GM19452 (cell line): ENCODE results near the gene NOL4L.

Experiments
- ATAC-seq: cut with Tn5 transposase; IDR thresholded peaks from one replicate; pipeline ENCODE4 v1.9.1; 2021; ENCODE audit not compliant: unreplicated experiment

Gene NOL4L

DNA sequence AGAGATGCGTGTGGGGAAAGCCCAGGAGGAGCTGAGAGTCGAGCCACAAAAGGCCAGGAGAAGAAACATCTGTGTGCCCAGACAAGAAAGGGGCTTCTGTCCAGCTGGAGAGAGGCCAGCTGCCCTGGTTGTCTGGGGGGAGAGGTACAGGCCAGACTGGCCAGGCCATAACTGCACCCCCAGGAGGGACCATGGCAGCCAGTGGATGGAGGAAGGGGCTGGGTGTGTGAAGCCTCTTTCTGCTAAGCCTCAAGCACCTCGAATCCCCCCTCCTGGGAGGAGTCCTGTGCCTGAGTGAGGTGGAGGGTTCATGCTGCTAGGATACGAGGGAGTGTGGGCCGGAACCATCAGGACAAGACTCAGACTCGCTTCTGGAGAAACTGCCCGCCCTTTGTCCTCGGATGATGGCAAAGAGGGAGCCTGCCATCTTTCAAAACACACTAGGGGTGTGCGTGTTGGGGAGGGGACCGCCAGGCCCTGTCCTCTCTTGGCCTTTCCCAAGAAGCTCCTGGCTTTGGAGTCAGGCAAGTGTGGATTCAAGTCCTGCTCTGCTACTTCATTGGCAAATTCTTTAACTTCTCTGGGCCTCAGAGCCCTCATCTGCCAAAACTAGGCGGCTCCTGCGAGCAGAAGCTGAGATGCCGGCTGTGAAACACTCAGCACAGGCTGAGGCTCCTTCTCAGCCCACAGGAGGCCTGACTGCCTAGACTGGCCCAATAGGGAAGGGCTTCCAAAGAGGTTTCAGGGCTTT lies 136.7 kb downstream of the NOL4L start:
- ATAC-seq, result no peak

- ATAC-seq, result no peak
Observed at GRCh38 chr20:32447136-32448027, 137.8 kb downstream of the NOL4L start.

- no peak for ATAC-seq
Observed at GRCh38 chr20:32446301-32447100, 138.6 kb downstream of the NOL4L start.

DNA sequence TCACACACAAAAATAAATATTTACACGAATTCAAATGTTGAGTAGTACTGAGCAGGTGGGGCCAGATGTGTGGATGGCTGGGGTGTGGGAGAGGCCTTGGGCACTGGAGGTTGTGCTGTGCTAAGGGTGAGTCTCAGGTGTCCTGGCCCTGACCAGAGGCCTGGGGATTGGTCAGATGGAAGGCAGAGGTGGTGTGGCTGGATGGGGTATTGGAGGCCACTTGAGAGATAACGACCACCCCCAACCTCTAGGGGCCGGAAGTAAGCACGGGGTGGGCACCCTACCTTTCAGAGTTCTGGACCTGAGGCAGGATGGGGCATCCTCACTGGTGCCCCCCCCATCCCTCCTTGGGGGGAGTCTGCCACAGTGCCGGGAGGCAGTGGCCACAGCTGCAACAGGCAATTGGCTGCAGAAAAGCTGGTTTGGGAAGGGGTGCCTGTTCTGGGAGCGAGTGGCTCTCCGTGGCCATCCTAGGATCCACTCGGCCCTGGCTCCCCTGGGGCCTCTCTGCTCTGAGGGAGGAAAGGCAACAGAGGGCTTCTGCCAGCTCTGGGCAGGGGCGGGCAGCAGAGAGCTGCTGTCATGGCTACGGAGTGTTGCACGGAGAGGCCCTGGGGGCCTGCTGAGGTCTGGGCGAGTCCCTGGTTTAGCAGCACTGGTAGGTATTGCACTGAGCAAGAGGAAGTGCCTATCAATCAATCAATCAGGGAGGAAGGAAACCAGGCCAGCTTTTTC lies 139.4 kb downstream of the NOL4L start:
- ATAC-seq, result no peak

GRCh38 chr20:32444474-32445220 lies 140.5 kb downstream of the NOL4L start:
- ATAC-seq, result no peak

GRCh38 chr20:32443386-32443974 lies 141.7 kb downstream of the NOL4L start:
- ATAC-seq, result no peak

DNA sequence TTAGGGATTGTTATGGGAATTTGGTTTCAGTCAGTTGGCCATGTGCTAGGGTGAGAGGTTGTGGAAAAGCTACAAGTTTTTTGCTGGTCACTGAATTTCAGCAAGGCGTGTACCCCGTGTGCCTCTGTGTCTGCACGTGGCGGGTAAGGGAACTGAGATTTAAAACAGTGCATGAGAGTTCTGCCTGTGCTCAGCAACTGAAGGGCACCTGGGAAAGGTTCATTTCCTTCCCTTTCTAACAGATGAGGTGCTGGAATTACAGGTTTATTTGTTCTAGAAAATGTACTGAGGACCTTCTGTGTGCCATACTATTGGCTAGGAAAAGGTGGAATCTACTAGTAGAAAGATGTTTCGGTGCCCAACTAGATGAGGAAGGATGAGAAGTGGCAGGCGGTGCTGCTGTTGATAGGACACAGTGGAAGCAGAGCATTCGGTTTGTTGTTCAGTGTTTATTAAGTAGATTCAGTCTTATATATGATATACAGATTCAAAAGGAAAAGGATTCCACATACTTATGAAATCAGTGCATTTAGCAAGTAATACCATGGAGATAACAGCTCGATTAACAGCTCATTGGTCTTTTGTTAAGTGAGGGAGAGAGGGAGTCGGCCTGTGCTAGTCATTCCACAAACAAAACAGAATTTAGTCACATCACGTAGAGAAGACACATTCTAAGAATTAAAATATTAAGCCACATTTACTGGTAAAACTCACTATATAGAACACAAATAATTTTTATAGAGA lies 142.3 kb downstream of the NOL4L start:
- ATAC-seq, result no peak

GRCh38 chr20:32441638-32442037 lies 143.5 kb downstream of the NOL4L start:
- no peak for ATAC-seq

DNA sequence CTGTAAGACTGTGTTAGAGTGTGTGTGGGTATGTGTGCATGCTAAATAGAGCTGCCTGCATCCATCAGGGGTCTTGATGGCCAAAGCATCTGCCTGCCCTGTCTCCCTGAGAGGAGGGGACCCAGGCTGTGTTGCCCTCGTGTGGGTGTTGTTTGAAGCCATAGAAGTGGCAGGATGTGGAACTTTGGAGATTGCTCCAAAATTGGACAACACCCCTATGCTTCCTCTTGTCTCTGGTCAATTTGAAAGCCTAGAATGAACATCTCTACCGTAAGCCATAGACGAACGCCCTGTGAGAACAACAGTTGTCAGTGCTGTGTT lies 144.4 kb downstream of the NOL4L start:
- ATAC-seq, result no peak

DNA sequence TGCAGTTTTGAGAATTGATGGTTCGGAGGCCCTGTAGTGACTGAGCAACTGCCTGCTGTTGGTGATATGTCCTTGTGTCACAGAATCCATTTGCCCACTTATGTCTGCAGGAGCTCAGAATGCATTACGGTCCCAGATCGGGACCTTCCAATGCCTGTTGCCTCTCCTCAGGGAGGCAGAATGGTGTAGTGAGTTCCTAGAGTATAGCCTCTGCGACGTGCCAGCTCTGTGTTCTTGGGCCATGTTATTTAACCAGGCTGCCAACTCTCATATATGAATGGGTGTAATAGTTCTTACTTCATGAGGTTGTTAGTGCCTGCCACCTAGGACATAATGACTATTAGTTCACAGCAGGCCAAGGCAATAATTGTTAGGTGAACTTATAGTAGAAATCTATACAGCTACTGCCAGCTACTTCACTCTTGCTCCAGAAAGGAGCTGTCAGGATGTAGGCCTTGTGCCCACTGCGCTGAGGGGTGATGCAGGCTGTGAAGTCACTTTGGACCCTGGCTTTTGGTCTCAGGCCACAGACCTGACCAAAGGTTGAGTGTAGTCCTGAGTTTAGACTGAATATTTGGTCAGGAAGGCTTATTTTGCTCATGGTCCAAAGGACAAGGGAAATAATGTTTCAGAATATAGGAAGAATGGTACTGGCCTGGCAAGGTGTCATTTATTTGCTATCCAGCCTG lies 144.9 kb downstream of the NOL4L start:
- no peak for ATAC-seq

DNA sequence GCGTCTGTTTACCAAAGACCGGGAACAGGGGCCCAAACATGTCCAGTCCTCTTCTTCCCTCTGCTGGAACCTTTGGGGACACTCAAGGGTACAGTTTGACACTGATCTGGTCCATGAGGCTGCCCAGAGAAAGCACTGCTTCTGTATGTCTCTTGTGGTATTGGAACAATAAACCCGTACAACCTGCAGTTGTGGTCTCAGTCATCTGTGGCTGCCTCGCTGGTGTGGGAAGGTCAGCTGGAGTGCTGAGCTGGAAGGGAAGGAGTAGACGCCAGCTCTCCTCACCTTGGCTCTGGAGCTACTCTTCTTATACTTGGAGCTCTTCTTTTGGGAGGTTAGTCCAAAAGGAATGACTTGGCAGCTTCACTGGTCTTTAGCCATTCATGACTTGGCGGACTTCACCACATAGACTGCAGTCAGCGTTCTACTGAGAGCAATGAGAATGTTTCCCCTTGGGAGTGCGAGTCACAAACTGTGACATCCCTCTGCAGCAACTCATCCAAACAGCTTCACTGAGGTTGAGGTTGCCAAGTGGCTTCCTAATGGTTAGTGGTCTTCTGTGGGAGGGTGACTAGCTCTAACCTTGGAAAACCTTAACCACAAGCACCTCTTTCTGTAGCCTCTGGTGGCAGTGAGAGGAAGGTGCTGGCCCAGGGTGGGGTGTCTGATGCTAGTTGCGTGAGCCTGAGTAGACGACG lies 145.9 kb downstream of the NOL4L start:
- ATAC-seq, result no peak

GRCh38 chr20:32438331-32438858 lies 146.7 kb downstream of the NOL4L start:
- no peak for ATAC-seq

- ATAC-seq, result no peak
Observed at GRCh38 chr20:32437391-32438074, 147.6 kb downstream of the NOL4L start.

- no peak for ATAC-seq
Observed at GRCh38 chr20:32436968-32437367, 148.2 kb downstream of the NOL4L start.

DNA sequence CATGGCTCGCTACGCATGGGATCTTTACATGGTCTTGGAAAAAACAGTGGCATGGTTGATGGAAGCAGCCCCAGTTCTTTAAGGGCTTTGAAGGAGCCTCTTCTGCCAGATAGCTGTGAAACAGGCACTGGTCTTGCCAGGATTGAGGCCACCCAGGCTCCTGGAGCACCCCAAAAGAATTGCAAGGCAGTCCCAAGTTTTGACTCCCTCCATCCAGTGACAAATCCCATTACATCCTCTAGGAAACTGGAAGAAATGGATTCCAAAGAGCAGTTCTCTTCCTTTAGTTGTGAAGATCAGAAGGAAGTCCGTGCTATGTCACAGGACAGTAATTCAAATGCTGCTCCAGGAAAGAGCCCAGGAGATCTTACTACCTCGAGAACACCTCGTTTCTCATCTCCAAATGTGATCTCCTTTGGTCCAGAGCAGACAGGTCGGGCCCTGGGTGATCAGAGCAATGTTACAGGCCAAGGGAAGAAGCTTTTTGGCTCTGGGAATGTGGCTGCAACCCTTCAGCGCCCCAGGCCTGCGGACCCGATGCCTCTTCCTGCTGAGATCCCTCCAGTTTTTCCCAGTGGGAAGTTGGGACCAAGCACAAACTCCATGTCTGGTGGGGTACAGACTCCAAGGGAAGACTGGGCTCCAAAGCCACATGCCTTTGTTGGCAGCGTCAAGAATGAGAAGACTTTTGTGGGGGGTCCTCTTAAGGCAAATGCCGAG lies 148.8 kb downstream of the NOL4L start:
- no peak for ATAC-seq

DNA sequence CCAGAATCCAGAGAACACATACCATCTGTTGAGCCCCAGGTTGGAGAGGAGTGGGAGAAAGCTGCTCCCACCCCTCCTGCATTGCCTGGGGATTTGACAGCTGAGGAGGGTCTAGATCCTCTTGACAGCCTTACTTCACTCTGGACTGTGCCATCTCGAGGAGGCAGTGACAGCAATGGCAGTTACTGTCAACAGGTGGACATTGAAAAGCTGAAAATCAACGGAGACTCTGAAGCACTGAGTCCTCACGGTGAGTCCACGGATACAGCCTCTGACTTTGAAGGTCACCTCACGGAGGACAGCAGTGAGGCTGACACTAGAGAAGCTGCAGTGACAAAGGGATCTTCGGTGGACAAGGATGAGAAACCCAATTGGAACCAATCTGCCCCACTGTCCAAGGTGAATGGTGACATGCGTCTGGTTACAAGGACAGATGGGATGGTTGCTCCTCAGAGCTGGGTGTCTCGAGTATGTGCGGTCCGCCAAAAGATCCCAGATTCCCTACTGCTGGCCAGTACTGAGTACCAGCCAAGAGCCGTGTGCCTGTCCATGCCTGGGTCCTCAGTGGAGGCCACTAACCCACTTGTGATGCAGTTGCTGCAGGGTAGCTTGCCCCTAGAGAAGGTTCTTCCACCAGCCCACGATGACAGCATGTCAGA lies 149.6 kb downstream of the NOL4L start:
- no peak for ATAC-seq
